MM.1S (cell line): ENCODE results near the gene CPLX3.

ENCODE experiments used
- CTCF ChIP-seq: fragments of 300-600 bp; sonication (generic); IDR thresholded peaks from 2 replicates; pipeline ENCODE4 v1.5.1; 2016; ENCODE audit warnings: antibody characterized with exemption, low read length, mixed read lengths
- EZH2 ChIP-seq: fragments of 300-600 bp; sonication (generic); optimal IDR thresholded peaks from 2 replicates; pipeline ENCODE3; 2017; ENCODE audit warnings: low read depth, mild to moderate bottlenecking, antibody characterized with exemption, low read length, mixed read lengths

- TF ChIP-seq CTCF, result no peak
- no peak for TF ChIP-seq EZH2
These were observed 24.0 kb downstream of the CPLX3 start for GRCh38 chr15:74850393-74850792.
